ENCODE measurements around the gene PELI3.

PELI3 gene

DNA sequence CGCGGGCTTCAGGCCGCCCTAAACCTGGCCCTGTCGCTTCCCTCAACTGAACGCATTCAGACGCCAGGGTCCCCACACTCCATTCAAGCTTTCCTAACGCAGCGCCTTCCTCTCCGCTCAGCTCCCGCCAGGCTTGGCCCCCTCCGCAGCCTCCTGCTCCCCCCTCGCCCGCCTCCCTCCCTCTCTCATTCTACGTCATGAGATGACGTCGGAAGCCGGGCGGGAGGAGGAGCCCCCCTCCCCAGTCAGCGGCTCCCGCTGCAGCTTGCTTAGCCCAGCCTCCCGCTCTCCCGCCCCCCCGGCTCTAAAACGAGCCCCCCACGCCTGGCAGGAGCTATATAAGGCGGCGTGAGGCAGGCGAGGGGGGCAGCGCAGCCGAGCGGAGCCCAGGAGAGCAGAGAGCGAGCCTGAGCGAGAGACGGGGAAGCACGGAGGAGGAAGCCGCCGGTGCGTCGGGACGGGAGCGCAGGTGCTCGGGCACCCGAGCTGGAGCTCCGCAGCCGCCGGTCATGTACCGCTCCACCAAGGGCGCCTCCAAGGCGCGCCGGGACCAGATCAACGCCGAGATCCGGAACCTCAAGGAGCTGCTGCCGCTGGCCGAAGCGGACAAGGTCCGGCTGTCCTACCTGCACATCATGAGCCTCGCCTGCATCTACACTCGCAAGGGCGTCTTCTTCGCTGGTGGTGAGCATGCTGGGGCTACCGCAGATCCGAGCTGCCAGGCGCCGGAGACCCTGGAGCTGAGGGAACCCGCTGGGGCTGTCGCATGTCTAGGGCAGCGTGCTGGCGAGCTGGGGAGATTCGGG, 45.8 kb upstream of the PELI3 start, which contains the start of gene NPAS4:
Gene NPAS4 (plus strand): TSS at position 365 of the 806 bp plus-strand sequence. CDS start 145 bp downstream, at position 510.
- Histone ChIP-seq H3K27ac (replicated peaks) (no peak within 1 kb of the TSS), H3K4me3 (replicated peaks; ENCODE audit: insufficient read depth, low read length) (no peak within 1 kb of the TSS), H3K27me3 (ENCODE audit: insufficient read depth, poor library complexity, severe bottlenecking) (peaks cover 2% of the 10 kb centered on the region)
- DNase-seq (ENCODE audit: low read depth in 1 of 2, low spot score in 1 of 2), result no peak
- TF ChIP-seq, protein P1, sequence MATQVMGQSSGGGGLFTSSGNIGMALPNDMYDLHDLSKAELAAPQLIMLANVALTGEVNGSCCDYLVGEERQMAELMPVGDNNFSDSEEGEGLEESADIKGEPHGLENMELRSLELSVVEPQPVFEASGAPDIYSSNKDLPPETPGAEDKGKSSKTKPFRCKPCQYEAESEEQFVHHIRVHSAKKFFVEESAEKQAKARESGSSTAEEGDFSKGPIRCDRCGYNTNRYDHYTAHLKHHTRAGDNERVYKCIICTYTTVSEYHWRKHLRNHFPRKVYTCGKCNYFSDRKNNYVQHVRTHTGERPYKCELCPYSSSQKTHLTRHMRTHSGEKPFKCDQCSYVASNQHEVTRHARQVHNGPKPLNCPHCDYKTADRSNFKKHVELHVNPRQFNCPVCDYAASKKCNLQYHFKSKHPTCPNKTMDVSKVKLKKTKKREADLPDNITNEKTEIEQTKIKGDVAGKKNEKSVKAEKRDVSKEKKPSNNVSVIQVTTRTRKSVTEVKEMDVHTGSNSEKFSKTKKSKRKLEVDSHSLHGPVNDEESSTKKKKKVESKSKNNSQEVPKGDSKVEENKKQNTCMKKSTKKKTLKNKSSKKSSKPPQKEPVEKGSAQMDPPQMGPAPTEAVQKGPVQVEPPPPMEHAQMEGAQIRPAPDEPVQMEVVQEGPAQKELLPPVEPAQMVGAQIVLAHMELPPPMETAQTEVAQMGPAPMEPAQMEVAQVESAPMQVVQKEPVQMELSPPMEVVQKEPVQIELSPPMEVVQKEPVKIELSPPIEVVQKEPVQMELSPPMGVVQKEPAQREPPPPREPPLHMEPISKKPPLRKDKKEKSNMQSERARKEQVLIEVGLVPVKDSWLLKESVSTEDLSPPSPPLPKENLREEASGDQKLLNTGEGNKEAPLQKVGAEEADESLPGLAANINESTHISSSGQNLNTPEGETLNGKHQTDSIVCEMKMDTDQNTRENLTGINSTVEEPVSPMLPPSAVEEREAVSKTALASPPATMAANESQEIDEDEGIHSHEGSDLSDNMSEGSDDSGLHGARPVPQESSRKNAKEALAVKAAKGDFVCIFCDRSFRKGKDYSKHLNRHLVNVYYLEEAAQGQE (IDR thresholded peaks at IDR 0.05; ENCODE audit: insufficient replicate concordance, low read depth), result no peak
- TF ChIP-seq, protein P2, sequence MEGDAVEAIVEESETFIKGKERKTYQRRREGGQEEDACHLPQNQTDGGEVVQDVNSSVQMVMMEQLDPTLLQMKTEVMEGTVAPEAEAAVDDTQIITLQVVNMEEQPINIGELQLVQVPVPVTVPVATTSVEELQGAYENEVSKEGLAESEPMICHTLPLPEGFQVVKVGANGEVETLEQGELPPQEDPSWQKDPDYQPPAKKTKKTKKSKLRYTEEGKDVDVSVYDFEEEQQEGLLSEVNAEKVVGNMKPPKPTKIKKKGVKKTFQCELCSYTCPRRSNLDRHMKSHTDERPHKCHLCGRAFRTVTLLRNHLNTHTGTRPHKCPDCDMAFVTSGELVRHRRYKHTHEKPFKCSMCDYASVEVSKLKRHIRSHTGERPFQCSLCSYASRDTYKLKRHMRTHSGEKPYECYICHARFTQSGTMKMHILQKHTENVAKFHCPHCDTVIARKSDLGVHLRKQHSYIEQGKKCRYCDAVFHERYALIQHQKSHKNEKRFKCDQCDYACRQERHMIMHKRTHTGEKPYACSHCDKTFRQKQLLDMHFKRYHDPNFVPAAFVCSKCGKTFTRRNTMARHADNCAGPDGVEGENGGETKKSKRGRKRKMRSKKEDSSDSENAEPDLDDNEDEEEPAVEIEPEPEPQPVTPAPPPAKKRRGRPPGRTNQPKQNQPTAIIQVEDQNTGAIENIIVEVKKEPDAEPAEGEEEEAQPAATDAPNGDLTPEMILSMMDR (IDR thresholded peaks at IDR 0.05; ENCODE audit: insufficient read depth, low read length), result no peak
- TF ChIP-seq GABPA (IDR thresholded peaks at IDR 0.05; ENCODE audit: low read depth), result no peak
- TF ChIP-seq SPI1 (IDR thresholded peaks at IDR 0.05; ENCODE audit: borderline replicate concordance, low read depth), result no peak
- no peak for TF ChIP-seq POLR2AphosphoS5 (IDR thresholded peaks at IDR 0.05; ENCODE audit: low read depth)

DNA sequence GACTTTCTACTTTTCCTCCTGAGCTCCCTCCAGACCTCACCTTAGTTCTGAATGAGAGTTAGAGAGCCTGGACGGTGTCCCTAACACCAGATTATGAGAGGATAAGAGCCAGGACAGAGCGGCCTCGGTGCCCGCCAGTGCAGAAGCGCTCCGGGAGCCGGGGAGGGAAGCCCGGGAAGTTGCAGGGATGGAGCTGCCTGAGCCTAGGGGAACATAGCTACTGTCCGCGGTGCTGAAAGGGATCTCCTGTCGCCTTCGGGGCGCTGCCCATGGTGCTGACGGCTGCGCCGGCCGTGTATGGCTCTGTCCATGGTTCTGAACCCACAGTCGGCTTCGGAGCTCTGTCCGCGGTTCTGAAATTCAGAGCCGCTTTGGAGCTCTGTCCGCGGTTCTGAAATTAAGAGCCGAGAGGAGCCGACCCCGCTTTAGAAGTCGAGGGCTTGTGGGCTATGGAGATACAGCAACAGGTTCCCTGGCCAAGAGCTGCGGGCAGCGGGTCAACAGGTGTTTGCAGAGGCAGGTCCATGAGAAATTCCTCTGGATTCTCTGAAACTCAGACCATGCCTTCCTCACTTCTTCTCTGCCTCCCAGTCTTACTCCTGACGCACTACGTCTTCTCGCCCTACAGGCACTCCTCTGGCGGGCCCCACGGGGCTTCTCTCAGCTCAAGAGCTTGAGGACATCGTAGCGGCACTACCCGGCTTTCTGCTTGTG, 45.1 kb upstream of the PELI3 start:
- no peaks in the 10 kb centered on the region for H3K27me3 ChIP-seq (ENCODE audit: insufficient read depth, poor library complexity, severe bottlenecking)
- H3K4me3 ChIP-seq (replicated peaks; ENCODE audit: insufficient read depth, low read length), result no peak overlapping the region
- peak; percentile 73 to 74 for DNase-seq (ENCODE audit: low read depth in 1 of 2, low spot score in 1 of 2)
- TF ChIP-seq, protein P2 (IDR thresholded peaks at IDR 0.05; ENCODE audit: insufficient read depth, low read length), result no peak
- TF ChIP-seq GABPA (IDR thresholded peaks at IDR 0.05; ENCODE audit: low read depth), result peak; percentile 35; the same call in 1 of the 2 replicates
- TF ChIP-seq, protein P1 (IDR thresholded peaks at IDR 0.05; ENCODE audit: insufficient replicate concordance, low read depth), result peak; percentile 99
- peak; percentile 81 for TF ChIP-seq POLR2AphosphoS5 (IDR thresholded peaks at IDR 0.05; ENCODE audit: low read depth)
- peak; percentile 25; the same call in 1 of the 2 replicates for TF ChIP-seq SPI1 (IDR thresholded peaks at IDR 0.05; ENCODE audit: borderline replicate concordance, low read depth)
- H3K27ac ChIP-seq (replicated peaks), result no peak overlapping the region

DNA sequence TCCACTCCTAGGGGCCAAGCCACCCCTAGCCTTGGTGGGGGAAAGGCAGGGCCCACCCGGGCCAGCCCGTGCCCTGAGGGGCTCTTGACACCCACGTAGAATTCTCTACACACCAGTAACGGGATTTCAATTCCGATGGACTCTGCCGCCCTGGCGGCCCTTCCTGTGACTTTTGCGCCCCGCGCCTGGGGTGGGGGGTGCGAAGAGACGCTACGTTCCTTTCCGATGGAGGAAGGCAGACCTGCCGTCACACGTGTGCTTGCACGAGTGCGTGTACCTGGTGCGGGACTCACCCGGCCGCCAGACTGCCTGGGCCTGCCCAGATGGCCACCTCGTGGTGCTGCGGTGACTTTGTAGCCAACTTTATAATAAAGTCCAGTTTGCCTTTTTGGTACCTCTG, 40.4 kb upstream of the PELI3 start:
- Histone ChIP-seq H3K4me3 (replicated peaks; ENCODE audit: insufficient read depth, low read length) (no peak overlapping the region), H3K27me3 (ENCODE audit: insufficient read depth, poor library complexity, severe bottlenecking) (no peaks in the 10 kb centered on the region), H3K27ac (replicated peaks) (no peak overlapping the region)
- no peak for DNase-seq (ENCODE audit: low read depth in 1 of 2, low spot score in 1 of 2)
- TF ChIP-seq, protein P1 (IDR thresholded peaks at IDR 0.05; ENCODE audit: insufficient replicate concordance, low read depth), result no peak

Measured in HL-60 (cell line).